HG03558 (cell line): ENCODE results near the gene PIK3R5.

Experiments
- ATAC-seq: cut with Tn5 transposase; IDR thresholded peaks from one replicate; pipeline ENCODE4 v1.9.1; 2021; ENCODE audit warnings: moderate number of reproducible peaks; ENCODE audit not compliant: unreplicated experiment; ENCODE audit errors: extremely low read depth

The PIK3R5 gene

GRCh38 chr17:8955021-8955959 lies 10.2 kb downstream of the PIK3R5 start:
- ATAC-seq, result no peak

- ATAC-seq, result no peak
Observed at GRCh38 chr17:8954339-8954738, 11.2 kb downstream of the PIK3R5 start.

- no peak for ATAC-seq
Observed at GRCh38 chr17:8953156-8953885, 12.2 kb downstream of the PIK3R5 start.

- ATAC-seq, result no peak
Observed at GRCh38 chr17:8952191-8952590, 13.3 kb downstream of the PIK3R5 start.

GRCh38 chr17:8951206-8951605 lies 14.3 kb downstream of the PIK3R5 start:
- ATAC-seq, result no peak

- ATAC-seq, result no peak
Observed at GRCh38 chr17:8949061-8949661, 16.3 kb downstream of the PIK3R5 start.

GRCh38 chr17:8948462-8948861 lies 17.0 kb downstream of the PIK3R5 start:
- ATAC-seq, result no peak

GRCh38 chr17:8947201-8947600 lies 18.3 kb downstream of the PIK3R5 start:
- no peak for ATAC-seq

- ATAC-seq, result no peak
Observed at GRCh38 chr17:8946476-8946875, 19.0 kb downstream of the PIK3R5 start.

- no peak for ATAC-seq
Observed at GRCh38 chr17:8946071-8946470, 19.4 kb downstream of the PIK3R5 start.

GRCh38 chr17:8944748-8945147 lies 20.8 kb downstream of the PIK3R5 start:
- ATAC-seq, result no peak

- no peak for ATAC-seq
Observed at GRCh38 chr17:8944083-8944482, 21.4 kb downstream of the PIK3R5 start.

- no peak for ATAC-seq
Observed at GRCh38 chr17:8941980-8942622, 23.4 kb downstream of the PIK3R5 start.

GRCh38 chr17:8941520-8941919 lies 24.0 kb downstream of the PIK3R5 start:
- no peak for ATAC-seq

GRCh38 chr17:8940866-8941471 lies 24.5 kb downstream of the PIK3R5 start:
- ATAC-seq, result no peak

GRCh38 chr17:8939496-8940334 lies 25.8 kb downstream of the PIK3R5 start:
- no peak for ATAC-seq

- no peak for ATAC-seq
Observed at GRCh38 chr17:8938933-8939332, 26.6 kb downstream of the PIK3R5 start.

- no peak for ATAC-seq
Observed at GRCh38 chr17:8935191-8935590, 30.3 kb downstream of the PIK3R5 start.

- no peak for ATAC-seq
Observed at GRCh38 chr17:8934346-8934745, 31.2 kb downstream of the PIK3R5 start.
